BJ (cell line): ENCODE results near the gene MYADM. TPM values are rescaled to one million over a fixed set of nuclear protein-coding genes. Genes with fewer than 3 reads are reported as not detected.
"Not testable (repeated sequence)": the region's sequence is repeated elsewhere in the genome, so short reads cannot be mapped to it uniquely, and the experiment has no call there.

ENCODE experiments used
- CTCF ChIA-PET: fragments of 350-600 bp; formaldehyde crosslinking; extraction: SDS; loops from one replicate; lab custom pipeline; 2021; ENCODE audit warnings: antibody characterized with exemption, inconsistent platforms; lab: Yijun Ruan, JAX
- POLR2A ChIA-PET: fragments of 300-600 bp; sonication (Branson Sonifier 250); formaldehyde crosslinking; extraction: SDS; loops from one replicate; lab custom pipeline; 2021; ENCODE audit warnings: antibody characterized with exemption; lab: Charles Lee
- DNase-seq: peaks from one replicate; pipeline ENCODE4 v3.0.0-alpha.2; 2011; ENCODE audit warnings: low read depth
- H3K27me3 ChIP-seq: 2 replicates; pipeline ENCODE4 v1.6.0; 2011; ENCODE audit warnings: low read length; ENCODE audit not compliant: control insufficient read depth, insufficient read depth
- H3K36me3 ChIP-seq: 2 replicates; pipeline ENCODE4 v1.5.1; 2011; ENCODE audit warnings: low read length; ENCODE audit not compliant: control insufficient read depth, insufficient read depth
- H3K4me3 ChIP-seq: 2 replicates; pipeline ENCODE4 v1.5.1; 2011; ENCODE audit warnings: low read depth, mild to moderate bottlenecking, control low read depth, low read length
- polyA plus RNA-seq: library from polyadenylated mRNA; depleted of rRNA; stranded (reverse); fragments of >200 nt; gene quantifications from 2 replicates; pipeline ENCODE4 v1.2.3, GENCODE V29; 2011
- TF ChIP-seq, protein P1 (sequence below): IDR thresholded peaks from 2 replicates; pipeline ENCODE4 v1.5.1; 2011; ENCODE audit warnings: low read depth, mild to moderate bottlenecking, control low read depth, inconsistent platforms, low read length, moderate library complexity; ENCODE audit not compliant: insufficient read depth

The MYADM gene
- polyA plus RNA-seq, 1 experiment, result 134 TPM

DNA sequence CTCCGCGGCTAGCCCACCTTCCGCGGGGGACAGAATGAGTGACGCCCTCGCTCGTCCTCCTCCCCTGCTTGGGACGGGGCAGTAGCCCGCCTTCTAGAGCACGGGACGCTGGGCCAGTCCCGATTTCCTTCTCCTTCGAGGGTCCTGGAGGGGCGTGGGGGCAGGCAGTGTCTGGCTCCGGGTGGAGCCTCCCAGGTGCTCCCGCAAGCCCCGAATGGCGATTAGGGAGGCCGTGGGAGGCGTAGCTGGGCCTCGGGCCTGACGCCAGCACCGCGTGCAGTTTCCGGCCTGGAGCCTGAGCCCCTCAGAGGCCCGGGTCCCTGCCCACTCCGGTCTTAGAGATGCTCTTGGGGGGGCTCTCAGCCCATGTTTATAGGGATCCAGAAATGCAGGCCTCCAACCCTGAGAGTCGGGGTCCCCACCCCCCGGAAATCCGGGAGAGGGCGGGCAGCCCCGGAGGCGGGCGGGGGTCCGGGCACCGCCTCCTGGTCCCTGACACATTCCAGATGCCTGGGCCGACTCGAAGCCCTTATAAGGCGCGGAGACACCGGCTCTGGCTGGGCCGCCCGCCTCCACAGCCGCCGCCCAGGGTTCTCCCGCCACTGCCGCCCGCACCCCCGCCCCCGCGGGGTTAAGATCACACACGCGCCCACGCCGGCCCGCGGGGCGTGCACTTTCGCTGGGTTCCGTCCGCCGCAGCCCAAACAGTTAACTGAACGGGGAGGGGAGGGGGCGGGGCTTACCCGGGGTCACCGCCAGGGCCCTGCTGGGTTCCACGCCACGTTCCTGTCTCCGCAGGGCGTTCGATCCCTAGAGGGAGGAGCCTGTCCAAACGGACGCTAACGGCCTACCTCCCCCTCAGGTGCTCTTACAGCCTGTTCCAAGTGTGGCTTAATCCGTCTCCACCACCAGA, 1.5 kb downstream of the MYADM start:
- peaks cover 16% of the 10 kb centered on the region for H3K36me3 ChIP-seq
- POLR2A ChIA-PET, result no interaction called here

DNA sequence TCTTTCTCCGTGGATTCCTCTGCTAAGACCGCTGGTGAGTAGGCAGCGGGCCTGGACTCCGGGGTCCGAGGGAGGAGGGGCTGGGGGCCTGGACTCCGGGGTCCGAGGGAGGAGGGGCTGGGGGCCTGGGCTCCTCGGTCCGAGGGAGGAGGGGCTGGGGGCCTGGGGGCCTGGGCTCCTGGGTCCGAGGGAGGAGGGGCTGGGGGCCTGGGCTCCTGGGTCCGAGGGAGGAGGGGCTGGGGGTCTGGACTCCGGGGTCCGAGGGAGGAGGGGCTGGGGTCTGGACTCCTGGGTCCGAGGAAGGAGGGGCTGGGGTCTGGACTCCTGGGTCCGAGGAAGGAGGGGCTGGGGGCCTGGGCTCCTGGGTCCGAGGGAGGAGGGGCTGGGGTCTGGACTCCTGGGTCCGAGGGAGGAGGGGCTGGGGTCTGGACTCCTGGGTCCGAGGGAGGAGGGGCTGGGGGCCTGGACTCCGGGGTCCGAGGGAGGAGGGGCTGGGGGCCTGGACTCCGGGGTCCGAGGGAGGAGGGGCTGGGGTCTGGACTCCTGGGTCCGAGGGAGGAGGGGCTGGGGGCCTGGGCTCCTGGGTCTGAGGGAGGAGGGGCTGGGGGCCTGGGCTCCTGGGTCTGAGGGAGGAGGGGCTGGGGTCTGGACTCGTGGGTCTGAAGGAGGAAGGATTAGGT, 2.3 kb downstream of the MYADM start:
- Histone ChIP-seq H3K36me3 (peaks cover 22% of the 10 kb centered on the region), H3K4me3 (peak overlapping the region; percentile 82)
- H3K27me3 ChIP-seq, DNase-seq, CTCF ChIA-PET: not testable (repeated sequence)
- POLR2A ChIA-PET, result interaction anchor here (0.6 kb wide), 1 partner anchor 110 kb away, joined by 9 read pairs; no protein-coding TSS in a partner anchor

More for the DNA sequence above, 1.5 kb downstream of the MYADM start:
- peak; percentile 54 for DNase-seq
- Histone ChIP-seq H3K27me3 (no peaks in the 10 kb centered on the region), H3K4me3 (peak overlapping the region; percentile 82)
- TF ChIP-seq, protein P1, sequence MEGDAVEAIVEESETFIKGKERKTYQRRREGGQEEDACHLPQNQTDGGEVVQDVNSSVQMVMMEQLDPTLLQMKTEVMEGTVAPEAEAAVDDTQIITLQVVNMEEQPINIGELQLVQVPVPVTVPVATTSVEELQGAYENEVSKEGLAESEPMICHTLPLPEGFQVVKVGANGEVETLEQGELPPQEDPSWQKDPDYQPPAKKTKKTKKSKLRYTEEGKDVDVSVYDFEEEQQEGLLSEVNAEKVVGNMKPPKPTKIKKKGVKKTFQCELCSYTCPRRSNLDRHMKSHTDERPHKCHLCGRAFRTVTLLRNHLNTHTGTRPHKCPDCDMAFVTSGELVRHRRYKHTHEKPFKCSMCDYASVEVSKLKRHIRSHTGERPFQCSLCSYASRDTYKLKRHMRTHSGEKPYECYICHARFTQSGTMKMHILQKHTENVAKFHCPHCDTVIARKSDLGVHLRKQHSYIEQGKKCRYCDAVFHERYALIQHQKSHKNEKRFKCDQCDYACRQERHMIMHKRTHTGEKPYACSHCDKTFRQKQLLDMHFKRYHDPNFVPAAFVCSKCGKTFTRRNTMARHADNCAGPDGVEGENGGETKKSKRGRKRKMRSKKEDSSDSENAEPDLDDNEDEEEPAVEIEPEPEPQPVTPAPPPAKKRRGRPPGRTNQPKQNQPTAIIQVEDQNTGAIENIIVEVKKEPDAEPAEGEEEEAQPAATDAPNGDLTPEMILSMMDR, result peak; percentile 37
- CTCF ChIA-PET, result interaction anchor here (1.3 to 2.0 kb wide), 2 partner anchors 61 to 155 kb away, joined by 5 read pairs; no protein-coding TSS in a partner anchor

- Histone ChIP-seq H3K36me3 (peaks cover 22% of the 10 kb centered on the region), H3K27me3 (no peaks in the 10 kb centered on the region), H3K4me3 (peak overlapping the region; percentile 28)
- TF ChIP-seq, protein P1, result no peak
- POLR2A ChIA-PET, result interaction anchor here (0.6 kb wide), 1 partner anchor 110 kb away, joined by 9 read pairs; no protein-coding TSS in a partner anchor
- CTCF ChIA-PET, result interaction anchor here (1.6 kb wide), 1 partner anchor 153 kb away, joined by 7 read pairs; no protein-coding TSS in a partner anchor
- DNase-seq, result no peak
Measured at GRCh38 chr19:53870485-53870844, 2.8 kb downstream of the MYADM start.

DNA sequence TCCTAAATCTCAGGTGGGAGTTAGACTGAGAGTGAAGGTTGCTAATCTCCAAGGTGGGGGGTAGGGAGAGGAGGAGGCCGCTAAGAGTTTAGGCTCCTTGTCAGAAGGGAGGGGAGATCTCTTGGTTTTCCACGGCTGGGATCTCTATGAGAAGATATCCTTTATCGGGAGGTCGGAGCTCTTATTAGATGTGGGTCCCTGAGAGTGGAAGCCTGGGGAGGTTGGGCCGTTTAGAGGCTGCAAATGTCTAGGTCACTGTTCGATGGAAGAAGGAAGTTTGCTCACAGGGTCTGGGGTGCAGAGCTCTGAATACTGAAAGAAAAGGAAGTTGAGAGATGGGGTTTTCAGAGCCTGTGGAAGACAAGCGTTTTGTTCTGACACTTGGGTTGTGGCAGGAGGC, 3.8 kb downstream of the MYADM start:
- peaks cover 23% of the 10 kb centered on the region for H3K36me3 ChIP-seq
- ChIA-PET CTCF (interaction anchor here (0.8 to 1.6 kb wide), 3 partner anchors 79 to 158 kb away, joined by 3 to 7 read pairs (median 3); no protein-coding TSS in a partner anchor), POLR2A (no interaction called here)

GRCh38 chr19:53872762-53873161, 5.1 kb downstream of the MYADM start:
- TF ChIP-seq, protein P1, result no peak
- no peaks in the 10 kb centered on the region for H3K27me3 ChIP-seq
- H3K36me3 ChIP-seq, result peaks cover 25% of the 10 kb centered on the region
- H3K4me3 ChIP-seq, result no peak overlapping the region
- no peak for DNase-seq
- ChIA-PET POLR2A (no interaction called here), CTCF (interaction anchor here (0.6 to 0.8 kb wide), 2 partner anchors 11 to 24 kb away, joined by 3 to 4 read pairs; no protein-coding TSS in a partner anchor)

More for the DNA sequence above, 3.8 kb downstream of the MYADM start:
- no peak for DNase-seq
- H3K4me3 ChIP-seq, result no peak overlapping the region
- no peaks in the 10 kb centered on the region for H3K27me3 ChIP-seq
- TF ChIP-seq, protein P1, result no peak
